HG03159 (cell line): ENCODE data around the gene TMCO4.

Experiments used
- ATAC-seq: cut with Tn5 transposase; IDR thresholded peaks from one replicate; pipeline ENCODE4 v1.9.1; 2021; ENCODE audit warnings: mild to moderate bottlenecking, moderate library complexity; ENCODE audit not compliant: unreplicated experiment

The TMCO4 gene

DNA sequence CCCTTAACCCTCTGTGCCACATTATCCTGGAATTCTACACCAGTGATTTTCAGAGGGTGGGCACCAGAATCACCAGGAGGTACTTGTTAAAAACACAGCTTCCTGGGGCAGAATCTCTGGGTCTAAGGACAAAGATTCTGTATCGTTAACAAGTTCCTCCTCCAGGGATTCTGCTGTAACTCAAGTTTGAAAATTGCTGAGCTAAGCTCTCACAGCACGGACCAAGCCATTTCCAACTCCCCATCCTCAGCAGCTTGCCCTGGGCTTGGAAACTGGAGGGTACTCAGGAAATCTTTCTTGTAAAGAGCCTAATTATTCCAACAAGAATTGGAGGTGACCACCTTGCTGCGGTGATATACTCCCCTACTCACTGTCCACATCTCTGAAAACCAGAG lies 48.8 kb downstream of the TMCO4 start:
- no peak for ATAC-seq

DNA sequence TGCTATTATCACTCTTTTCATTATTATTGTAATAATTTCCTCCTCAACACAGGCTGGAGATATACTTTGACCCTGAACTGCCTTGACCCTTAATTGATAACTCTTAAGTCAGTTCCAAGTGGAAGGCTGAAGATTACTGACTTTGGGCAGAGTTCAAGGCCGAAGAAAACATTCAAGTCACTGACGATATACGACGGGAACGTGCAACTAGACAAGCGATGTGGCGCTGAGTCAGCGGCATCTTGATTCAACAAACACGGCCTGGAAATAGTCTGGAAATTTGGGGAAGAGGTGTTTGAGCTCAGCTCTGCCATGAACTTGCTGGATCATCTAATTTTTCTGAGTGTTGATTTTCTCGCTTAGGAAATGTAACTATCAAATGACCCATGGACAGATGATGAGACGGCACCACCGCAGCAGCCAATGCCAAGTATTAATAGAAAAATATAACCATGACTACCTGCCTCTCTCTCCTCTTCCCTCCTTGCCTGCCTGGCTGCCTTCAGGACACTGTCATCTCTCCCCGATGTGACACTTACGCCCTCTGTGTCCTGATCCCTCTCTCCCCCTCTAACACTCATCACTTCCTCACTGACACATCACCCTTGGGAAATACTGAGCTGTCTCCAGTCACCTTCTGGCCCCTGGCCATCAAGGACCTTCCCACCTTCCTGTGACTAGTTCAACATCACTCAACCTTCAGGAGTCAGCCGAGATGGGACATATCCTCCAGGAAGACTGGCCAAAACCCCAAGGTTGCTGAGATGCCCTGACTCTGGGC lies 49.4 kb downstream of the TMCO4 start:
- no peak for ATAC-seq

DNA sequence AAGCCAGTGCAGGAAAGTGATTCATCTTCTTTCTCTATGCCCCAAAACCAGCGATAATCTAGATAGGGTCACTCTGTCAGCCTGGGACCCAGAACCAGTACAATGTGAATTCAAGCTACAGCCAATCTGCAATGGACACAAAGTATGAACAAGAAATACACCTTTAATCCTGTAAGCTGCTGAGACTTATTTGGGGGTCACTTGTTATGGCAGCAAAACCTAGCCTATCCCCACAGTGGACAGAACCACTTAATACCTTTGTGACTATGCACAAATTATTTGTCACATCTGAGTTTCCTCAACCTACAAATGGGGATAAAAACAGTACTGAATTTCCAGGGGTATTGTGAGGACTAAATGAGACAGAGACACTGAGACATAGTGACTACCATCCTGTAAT lies 50.0 kb downstream of the TMCO4 start:
- no peak for ATAC-seq

DNA sequence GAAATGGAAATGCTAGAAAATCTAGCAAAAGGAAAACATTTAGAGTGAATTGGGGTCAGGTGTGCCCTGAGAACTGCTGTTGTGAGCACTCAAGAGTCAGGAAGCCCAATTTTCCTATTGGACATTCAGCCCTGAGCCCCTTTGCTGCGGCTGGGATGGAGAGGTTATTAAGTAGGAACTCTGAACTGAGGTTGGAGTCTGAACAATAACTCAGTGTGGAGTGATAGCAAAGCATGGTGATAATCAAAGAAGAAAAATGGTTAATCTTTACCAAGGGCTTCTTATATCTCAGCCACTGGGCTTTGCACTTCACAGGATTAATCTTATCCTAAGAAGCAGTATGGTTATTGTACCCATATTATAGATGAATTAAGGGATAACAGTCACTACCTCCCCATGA lies 52.0 kb downstream of the TMCO4 start:
- ATAC-seq: no peak

DNA sequence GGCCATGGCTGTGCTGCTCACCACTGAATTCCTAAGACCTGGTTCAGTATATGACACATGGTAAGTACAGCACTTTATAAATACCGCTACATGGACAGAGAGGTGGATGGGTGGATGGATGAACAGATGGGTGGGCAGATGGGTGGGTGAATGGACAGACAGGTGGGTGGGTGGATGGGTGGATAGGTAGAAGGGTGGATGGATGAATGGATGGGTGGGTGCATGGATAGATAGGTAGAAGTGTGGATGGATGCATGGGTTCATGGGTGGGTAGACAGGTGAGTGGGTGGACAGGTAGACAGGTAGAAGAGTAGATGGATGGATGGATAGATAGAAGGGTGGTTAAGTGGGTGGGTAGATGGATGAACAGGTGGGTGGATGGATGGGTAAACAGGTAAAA lies 54.8 kb downstream of the TMCO4 start:
- ATAC-seq: no peak

DNA sequence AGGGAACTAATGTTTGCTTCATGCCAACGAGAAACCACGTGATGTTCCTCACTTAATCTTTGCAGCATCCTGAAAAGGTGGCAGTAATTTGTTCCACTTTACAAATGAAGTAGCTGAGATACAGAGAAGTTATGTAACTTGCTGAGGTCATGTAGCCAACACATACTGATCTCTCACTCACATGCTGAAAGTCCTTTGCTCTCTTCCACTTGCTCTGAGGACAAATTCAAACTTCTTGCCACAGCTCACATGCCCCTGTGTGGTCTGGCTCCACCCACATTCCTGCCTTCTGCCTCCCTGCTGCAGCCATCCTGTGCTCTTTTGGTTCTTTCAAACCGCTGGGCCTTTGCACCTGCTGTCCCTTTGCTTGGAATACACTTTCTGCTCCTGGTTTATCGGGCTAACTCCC lies 55.4 kb downstream of the TMCO4 start:
- ATAC-seq: no peak

DNA sequence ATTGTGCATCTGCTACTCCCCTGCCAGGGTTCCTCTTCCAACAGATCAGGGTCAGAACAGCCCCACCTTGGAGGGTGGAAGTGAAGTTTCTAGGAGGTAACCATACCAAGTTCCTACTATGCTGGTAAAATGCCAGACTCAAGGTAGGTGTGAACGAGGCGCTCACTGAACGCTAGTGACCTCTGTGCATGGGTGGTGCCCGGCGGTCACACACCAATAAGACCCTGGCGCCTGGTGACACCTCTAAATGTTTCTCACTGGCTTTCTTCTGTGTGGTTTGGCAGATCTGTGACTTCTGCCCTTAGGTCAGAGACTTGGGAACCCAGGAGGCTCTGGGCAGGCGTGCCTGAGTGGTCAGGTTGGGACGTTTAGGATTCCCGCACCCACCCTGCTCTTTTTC lies 55.9 kb downstream of the TMCO4 start:
- ATAC-seq: no peak

DNA sequence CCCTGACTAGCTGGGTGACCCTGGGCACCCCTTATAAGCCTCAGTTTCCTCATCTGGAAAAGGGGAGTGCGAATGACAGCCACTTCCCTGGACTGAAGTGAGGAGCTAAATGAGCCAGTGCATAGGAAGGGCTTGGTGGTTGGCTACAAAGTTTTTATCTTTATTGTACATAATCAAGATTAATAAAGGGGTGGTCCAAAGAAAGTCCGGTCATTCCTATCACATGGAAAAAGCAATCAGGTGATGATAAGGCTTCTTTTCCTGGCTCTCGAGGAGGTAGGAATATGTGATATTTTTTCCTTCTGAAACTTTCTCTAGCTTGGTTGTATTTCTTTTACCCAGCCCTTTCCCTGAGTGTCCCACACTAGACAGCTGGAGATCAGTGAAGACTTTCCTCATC lies 56.5 kb downstream of the TMCO4 start:
- ATAC-seq: no peak

DNA sequence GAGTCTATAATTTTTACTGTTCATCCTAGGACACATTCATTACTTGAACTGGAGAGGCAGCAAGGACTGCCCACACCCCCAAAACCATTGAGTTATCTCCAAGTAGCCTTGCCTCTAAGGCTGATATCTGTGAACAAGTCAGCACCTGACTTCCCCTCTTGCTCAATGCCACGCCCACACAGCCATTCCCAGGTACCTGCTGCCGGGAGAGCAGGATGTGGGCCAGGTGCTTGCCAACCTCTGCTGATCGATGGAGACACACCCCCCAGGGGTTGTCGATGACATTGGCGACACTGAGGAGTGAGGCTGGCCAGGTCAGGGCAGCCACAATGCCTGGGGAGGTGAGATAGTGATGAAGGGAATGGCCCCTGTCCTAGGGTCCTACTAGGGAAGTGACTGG lies 60.1 kb downstream of the TMCO4 start:
- ATAC-seq: no peak

DNA sequence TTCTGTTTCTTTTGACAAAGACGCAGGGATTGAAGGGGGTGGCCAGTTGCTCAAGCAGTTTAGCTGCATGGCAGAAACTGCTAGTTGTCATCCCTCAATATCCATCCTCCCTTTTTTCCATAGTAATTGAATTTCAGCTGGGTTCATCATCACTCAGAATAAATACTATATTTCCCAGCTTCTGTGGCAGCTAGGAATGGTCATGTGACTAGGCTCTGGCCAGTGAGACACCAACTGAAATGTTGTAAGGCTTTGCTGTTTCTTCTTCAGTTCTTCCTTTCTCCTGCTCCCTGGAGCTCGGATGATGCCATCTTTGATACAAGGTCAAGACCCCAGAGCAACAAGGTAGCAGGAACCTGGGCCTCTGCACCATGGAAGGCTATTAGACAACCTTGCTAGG lies 61.0 kb downstream of the TMCO4 start:
- no peak for ATAC-seq

DNA sequence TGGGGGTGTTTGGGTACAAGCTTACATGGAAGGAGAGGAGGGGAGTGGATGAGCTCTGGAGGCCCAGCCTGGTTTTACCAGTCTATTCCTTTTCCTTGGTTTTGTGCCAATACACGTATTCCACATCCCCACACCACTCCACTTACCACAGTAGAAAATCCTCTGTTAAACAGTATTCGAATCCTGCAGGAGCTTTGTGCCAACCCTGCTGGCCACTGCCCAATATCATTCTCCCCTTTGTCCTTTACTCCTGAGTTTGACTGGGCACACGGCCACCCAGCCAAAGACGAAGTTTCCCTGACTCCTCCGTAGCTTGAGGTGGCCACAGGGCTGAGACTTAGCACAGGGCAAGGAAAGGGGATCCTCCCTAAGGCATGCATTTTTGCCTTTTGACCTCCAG lies 61.6 kb downstream of the TMCO4 start:
- no peak for ATAC-seq

DNA sequence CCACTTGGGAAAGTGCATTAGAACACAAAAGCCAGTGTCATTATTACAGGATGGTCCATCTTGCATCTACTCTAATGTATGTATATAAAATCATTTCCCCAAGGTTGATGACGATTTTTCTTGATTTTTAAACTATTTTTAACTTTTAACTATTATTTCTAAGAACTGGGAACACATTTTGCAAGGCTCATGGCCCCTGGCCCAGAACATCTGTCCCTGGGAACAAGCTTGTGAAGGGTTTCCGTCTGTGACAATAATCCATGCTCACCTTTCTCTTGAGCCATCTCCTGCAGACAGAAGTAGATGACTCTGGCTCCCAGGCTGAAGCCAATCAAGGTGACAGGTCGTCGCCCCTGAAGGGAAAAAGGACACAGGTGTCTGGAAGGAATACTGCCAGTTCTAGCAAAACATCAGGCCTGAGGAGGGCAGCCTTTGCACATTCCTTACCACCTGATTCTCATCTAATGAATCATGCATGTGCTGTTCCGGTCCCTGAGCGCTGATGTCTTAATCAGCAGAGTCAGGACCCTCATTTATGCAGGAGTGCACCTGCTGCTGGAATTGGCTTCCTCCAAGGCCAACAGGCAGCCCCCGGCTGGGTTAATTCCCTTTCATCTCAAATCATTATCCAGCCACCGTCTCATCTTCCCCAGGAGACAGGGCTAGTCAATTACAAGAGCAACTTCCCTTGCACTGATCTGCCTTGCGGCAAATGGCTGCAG lies 62.5 kb downstream of the TMCO4 start:
- no peak for ATAC-seq

DNA sequence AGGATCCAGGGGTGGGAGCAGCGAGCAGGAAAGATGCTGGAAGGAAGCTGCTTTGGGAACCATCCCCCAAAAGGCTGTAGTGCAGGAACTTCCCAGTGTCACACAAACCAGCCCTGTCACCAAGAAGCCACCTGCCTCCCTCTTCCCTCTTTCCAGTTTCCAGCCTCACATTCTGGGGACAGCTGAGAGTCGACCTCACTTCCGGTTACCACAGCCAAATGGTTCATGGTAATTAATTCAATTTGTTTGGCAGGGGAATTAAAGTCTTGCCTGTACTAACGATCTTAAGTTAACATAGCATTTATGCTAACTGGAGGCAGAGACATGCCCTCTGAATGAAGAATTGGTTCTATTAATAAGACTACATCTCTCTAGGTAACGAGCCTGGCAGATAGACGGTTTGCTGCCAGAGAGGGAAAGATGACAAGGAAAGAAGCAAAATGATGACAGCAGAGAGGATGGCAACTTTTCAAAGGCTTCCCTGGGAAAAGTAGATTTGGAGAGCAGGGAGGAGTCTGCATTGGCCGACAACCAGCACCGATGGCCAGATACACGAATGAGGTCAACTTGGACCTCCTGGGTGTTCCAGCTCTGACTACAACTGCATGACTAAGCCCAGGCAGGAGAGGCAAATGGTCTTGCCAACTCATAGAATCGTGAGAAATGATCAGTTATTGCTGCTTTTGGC lies 64.1 kb downstream of the TMCO4 start:
- no peak for ATAC-seq

DNA sequence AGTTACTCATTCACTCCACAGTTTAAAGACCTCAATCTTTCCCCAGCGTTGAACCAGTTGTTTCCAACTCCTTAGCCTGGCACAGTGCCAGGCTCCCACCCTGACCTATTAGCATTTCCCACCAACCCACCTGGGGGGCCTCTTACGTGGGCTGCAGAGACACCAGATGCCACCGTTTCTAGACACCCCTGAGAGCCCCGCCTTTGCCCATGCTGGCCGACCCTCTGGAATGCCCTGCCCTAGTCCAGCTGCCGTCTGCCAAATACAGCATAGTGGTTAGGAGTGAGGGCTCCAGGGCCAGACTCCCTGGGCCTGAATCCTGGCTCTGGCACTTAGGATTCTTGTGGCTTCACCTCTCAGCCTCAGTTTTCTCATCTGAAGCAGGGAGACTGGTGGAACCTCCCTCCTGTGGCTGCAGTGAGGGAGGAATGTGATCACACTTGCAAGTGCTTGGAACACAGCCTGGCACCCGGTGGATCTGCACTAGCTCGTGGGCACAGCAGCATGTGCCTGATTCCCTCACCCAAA lies 65.2 kb downstream of the TMCO4 start:
- ATAC-seq: no peak

DNA sequence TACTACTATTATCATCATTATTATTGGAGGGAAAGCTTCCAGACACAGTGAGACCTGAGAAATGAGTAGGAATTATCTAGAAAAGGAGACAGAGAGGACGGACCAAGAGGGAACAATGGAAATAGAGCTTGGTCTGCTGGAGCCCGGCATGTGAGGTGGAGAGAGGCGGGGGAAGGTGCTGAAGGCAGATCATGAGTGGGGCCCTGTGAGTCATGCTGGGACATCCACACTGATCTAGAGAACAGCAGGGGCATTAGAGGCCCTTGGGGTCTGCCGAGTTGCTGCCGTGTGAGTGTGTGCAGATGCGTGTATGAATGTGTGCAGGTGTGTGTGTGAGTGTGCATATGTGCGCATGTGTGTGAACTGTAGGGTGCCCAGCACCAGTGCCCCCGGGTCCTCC lies 65.7 kb downstream of the TMCO4 start:
- ATAC-seq: no peak

DNA sequence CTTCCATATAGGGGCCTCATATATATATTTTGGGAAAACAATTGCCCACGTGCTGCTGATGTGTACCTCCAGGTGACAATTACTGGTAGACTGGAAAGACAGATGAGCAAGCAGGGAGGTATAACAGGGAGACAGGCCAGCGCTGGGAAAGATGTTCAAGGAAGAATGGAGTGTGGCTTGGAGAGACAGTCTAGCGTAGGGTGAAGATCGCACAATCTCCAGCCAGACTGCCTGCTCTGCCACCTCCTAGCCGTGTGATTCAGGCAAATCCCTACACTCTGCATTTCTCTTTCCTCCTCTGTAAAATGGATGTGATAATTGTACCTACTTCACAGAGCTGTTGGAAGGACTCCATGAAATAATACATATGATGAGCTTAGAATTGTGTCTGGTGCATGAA lies 66.1 kb downstream of the TMCO4 start:
- no peak for ATAC-seq

DNA sequence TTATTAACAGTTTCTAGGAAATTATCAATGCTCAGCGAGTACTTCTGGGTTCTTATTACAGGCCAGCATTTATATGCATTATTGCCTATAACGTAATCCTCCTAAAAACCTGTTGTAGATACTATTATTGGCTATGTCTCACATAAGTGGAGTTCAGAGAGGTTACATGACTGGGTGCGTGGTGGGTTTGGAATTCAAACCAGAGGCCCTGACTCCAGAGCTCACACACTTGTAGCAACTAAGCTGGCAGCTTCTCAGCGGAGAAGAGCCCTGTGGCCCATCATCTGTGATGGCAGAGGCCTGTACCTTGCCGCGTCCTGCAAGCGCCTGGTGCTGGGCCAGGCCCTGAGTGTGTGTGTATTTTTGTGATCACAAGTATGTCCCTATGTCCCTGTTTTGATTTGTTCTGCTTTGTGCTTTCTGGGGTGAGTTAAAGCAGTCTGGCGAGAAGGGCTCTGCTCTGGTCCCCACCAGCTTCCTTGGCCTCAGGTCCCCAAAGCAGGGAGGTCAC lies 68.3 kb downstream of the TMCO4 start:
- ATAC-seq: no peak

DNA sequence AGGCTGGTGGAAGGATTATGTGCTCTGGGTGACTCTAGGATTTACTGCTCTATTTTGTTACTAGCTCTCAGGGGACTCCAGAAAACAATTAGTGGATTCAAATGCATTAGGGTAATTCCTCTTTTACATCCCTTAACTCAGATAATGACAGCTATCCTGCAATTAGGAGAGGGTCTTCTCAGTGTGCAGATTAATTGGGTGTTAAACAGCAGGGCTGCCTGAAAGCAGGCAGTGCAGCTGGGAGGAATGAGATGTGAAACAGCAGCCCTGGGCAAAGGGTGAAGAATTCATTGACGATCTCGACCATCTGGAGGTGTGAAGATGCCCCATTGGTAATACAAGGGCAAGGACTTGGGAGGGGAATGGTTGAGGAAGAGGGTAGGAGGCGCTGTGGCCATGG lies 68.9 kb downstream of the TMCO4 start:
- no peak for ATAC-seq

DNA sequence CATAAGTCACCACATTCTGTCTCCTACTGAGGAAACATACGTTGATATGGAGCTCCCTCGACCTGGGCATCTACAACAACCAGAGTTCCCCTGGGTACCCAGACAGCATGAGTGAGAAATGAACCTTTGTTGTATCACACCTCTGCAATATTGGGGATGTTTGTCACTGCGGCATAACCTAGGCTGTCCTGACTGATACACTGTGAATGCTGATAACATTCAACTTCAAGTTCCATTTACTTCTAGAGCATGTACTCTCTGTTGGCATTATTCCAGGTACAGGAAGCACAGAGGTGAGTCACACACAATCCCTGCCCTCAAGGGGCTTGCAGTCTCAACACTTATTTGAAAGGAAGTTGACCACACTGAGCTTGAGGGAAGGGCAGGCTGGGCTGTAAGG lies 69.5 kb downstream of the TMCO4 start:
- no peak for ATAC-seq

DNA sequence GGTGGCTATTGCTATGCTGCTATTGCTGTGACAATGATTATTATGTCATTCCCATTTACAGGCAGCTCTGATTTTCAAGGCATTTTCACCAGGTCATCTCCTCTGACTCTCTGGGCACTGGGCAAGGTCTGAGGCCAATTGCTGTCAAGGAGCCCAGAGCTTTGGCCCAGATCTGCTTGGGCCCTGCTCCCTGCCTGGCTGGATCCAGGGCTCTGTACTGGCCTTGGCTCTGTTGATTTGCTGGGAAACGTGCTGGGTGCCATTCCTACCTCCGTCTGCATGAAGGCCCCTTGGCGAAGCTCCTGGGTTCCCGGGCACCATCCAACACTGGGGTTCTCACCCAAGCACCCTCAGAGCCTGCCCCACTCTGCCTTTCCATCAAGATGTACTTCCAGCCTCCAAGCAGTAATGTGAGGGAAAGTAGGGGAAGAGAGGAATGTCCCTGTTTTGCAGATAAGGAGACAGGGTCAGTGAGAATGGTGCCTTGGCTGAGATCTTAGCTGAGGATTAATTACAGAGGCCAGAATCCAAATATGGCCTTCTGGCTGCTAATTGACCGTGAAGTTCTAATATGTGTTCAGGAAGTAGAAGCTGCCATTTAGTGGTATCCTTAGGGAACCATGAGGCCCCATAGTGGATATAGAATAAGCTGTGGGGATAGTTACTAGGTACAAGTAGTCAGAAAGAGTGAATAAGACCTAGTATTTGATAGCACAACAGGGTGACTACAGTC lies 71.1 kb downstream of the TMCO4 start:
- no peak for ATAC-seq

DNA sequence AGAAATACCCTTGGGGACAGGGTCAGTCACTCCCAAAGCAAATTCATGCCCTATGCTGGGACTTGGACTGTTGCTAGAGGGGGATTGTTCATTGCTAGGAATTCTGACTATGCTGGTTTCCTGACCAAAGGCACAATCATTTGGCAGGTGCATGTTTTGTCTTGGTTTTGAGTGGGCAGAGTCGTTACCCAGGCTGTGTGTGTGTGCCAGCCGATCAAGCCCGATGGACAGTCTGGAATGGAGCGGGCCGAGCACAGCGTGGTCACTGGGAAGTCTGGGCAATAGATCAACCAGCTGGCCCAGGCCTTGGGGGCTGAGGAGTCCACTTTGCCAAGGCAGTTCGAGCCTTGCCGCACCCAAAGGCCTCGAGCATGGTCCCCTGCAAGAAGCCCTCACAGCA lies 74.1 kb downstream of the TMCO4 start:
- ATAC-seq: no peak
